GM19043 (cell line): ENCODE results near the gene SCN3B.

Experiments used
- ATAC-seq: cut with Tn5 transposase; IDR thresholded peaks from one replicate; pipeline ENCODE4 v1.9.1; 2021; ENCODE audit warnings: low read depth; ENCODE audit not compliant: unreplicated experiment

Gene SCN3B

GRCh38 chr11:123654566-123655081, at the start of gene SCN3B:
Gene SCN3B, minus strand, starts transcription at chr11:123654624. Its CDS starts 823 bp downstream, at chr11:123653801.
- ATAC-seq: no peak

- no peak for ATAC-seq
These were observed 48.3 kb upstream of the SCN3B start for GRCh38 chr11:123702696-123703095.

- no peak for ATAC-seq
These were observed 47.7 kb upstream of the SCN3B start for GRCh38 chr11:123702139-123702538.

- no peak for ATAC-seq
These were observed 46.3 kb upstream of the SCN3B start for GRCh38 chr11:123700772-123701171.

GRCh38 chr11:123698546-123699127, 44.2 kb upstream of the SCN3B start:
- ATAC-seq: no peak

- no peak for ATAC-seq
These were observed 41.8 kb upstream of the SCN3B start for GRCh38 chr11:123696183-123696582.

GRCh38 chr11:123695231-123695630, 40.8 kb upstream of the SCN3B start:
- no peak for ATAC-seq

- ATAC-seq: no peak
These were observed 40.1 kb upstream of the SCN3B start for GRCh38 chr11:123694551-123694950.

GRCh38 chr11:123692961-123693360, 38.5 kb upstream of the SCN3B start:
- ATAC-seq: no peak

GRCh38 chr11:123690485-123690884, 36.1 kb upstream of the SCN3B start:
- ATAC-seq: no peak

- no peak for ATAC-seq
These were observed 30.2 kb upstream of the SCN3B start for GRCh38 chr11:123684601-123685000.

- ATAC-seq: no peak
These were observed 29.2 kb upstream of the SCN3B start for GRCh38 chr11:123683428-123684170.

- no peak for ATAC-seq
These were observed 28.4 kb upstream of the SCN3B start for GRCh38 chr11:123682696-123683410.

GRCh38 chr11:123681030-123681429, 26.6 kb upstream of the SCN3B start:
- no peak for ATAC-seq

GRCh38 chr11:123678246-123678645, 23.8 kb upstream of the SCN3B start:
- no peak for ATAC-seq

- no peak for ATAC-seq
These were observed 23.1 kb upstream of the SCN3B start for GRCh38 chr11:123677510-123677909.

- ATAC-seq: no peak
These were observed 19.9 kb upstream of the SCN3B start for GRCh38 chr11:123674297-123674696.

GRCh38 chr11:123672568-123672967, 18.1 kb upstream of the SCN3B start:
- ATAC-seq: no peak

- no peak for ATAC-seq
These were observed 17.1 kb upstream of the SCN3B start for GRCh38 chr11:123671534-123671933.

GRCh38 chr11:123670081-123670480, 15.7 kb upstream of the SCN3B start:
- ATAC-seq: no peak

- no peak for ATAC-seq
These were observed 10.9 kb upstream of the SCN3B start for GRCh38 chr11:123665306-123665705.
